GM23338 (cell line): ENCODE measurements around the gene BST2. TPM values are rescaled to one million over a fixed set of nuclear protein-coding genes. Genes with fewer than 3 reads are reported as not detected.

Experiments
- ATAC-seq: fragments of 200-7000 bp; cut with Tn5 transposase; 3 replicates; pipeline ENCODE4 v1.9.1; 2020
- DNase-seq: peaks from one replicate; pipeline ENCODE4 v3.0.0-alpha.2; 2015; ENCODE audit warnings: low spot score
- H2AFZ ChIP-seq: fragments of 200-600 bp; sonication (generic); 2 replicates; pipeline ENCODE4 v1.8.0; 2016; ENCODE audit warnings: antibody characterized with exemption, mild to moderate bottlenecking, moderate library complexity
- H3F3A ChIP-seq: fragments of 200-600 bp; sonication (generic); replicated peaks from 2 replicates; pipeline ENCODE4 v1.8.0; 2017; ENCODE audit warnings: antibody characterized with exemption, mixed run types, low read depth
- H3K27ac ChIP-seq: fragments of 200-600 bp; sonication (generic); 2 replicates; pipeline ENCODE4 v1.6.1; 2016; ENCODE audit warnings: low read depth
- H3K27me3 ChIP-seq: fragments of 200-600 bp; sonication (generic); 2 replicates; pipeline ENCODE4 v1.8.0; 2016; ENCODE audit warnings: mild to moderate bottlenecking, mixed run types, moderate library complexity; ENCODE audit not compliant: insufficient read depth
- H3K36me3 ChIP-seq: fragments of 200-600 bp; sonication (generic); 2 replicates; pipeline ENCODE4 v1.8.0; 2016; ENCODE audit warnings: mild to moderate bottlenecking; ENCODE audit not compliant: insufficient read depth
- H3K4me1 ChIP-seq: fragments of 200-600 bp; sonication (generic); 2 replicates; pipeline ENCODE4 v1.8.0; 2016; ENCODE audit warnings: mild to moderate bottlenecking, moderate library complexity; ENCODE audit not compliant: insufficient read depth
- H3K4me2 ChIP-seq: fragments of 200-600 bp; sonication (generic); 2 replicates; pipeline ENCODE4 v1.7.1; 2017; ENCODE audit warnings: mixed run types
- H3K4me3 ChIP-seq: fragments of 200-600 bp; sonication (generic); 2 replicates; pipeline ENCODE4 v1.6.1; 2016; ENCODE audit warnings: mixed run types
- H3K79me2 ChIP-seq: fragments of 200-600 bp; sonication (generic); replicated peaks from 2 replicates; pipeline ENCODE4 v1.8.0; 2017; ENCODE audit warnings: mild to moderate bottlenecking; ENCODE audit not compliant: insufficient read depth
- H3K9me2 ChIP-seq: fragments of 200-600 bp; sonication (generic); 2 replicates; pipeline ENCODE4 v1.8.0; 2017; ENCODE audit not compliant: insufficient read depth
- H4K20me1 ChIP-seq: fragments of 200-600 bp; sonication (generic); replicated peaks from 2 replicates; pipeline ENCODE4 v1.8.0; 2017; ENCODE audit warnings: mild to moderate bottlenecking; ENCODE audit not compliant: insufficient read depth
- H3K27ac Mint-ChIP-seq: 2 replicates; pipeline ENCODE4 v1.8.0; 2020; ENCODE audit warnings: inconsistent platforms, mild to moderate bottlenecking, moderate library complexity, mixed read lengths
- H3K27me3 Mint-ChIP-seq: 3 replicates; pipeline ENCODE4 v1.8.0; 2022; ENCODE audit warnings: low read depth, mild to moderate bottlenecking, moderate library complexity, mixed read lengths, inconsistent platforms; ENCODE audit not compliant: insufficient read depth, poor library complexity
- H3K36me3 Mint-ChIP-seq: 3 replicates; pipeline ENCODE4 v1.8.0; 2021; ENCODE audit warnings: low read depth, mild to moderate bottlenecking, inconsistent platforms, moderate library complexity, mixed read lengths
- H3K4me1 Mint-ChIP-seq: 3 replicates; pipeline ENCODE4 v1.8.0; 2020; ENCODE audit warnings: mild to moderate bottlenecking, inconsistent platforms, mixed read lengths
- H3K4me3 Mint-ChIP-seq: 3 replicates; pipeline ENCODE4 v1.8.0; 2021; ENCODE audit warnings: moderate library complexity, mild to moderate bottlenecking, inconsistent platforms, mixed read lengths
- H3K9me3 Mint-ChIP-seq: 3 replicates; pipeline ENCODE4 v1.8.0; 2020; ENCODE audit warnings: moderate library complexity, mild to moderate bottlenecking, inconsistent platforms, mixed read lengths
- CREB1 ChIP-seq: fragments of 250-450 bp; sonication (Bioruptor Pico); IDR thresholded peaks from 2 replicates; pipeline ENCODE4 v1.5.0; 2020; ENCODE audit warnings: low read depth, mild to moderate bottlenecking, moderate library complexity
- EZH2 ChIP-seq: fragments of 200-600 bp; sonication (generic); IDR thresholded peaks from one replicate; pipeline ENCODE4 v1.8.0; 2017; ENCODE audit warnings: antibody characterized with exemption, mild to moderate bottlenecking, low read depth; ENCODE audit not compliant: unreplicated experiment
- EZH2phosphoT487 ChIP-seq: fragments of 200-600 bp; sonication (generic); IDR thresholded peaks from one replicate; pipeline ENCODE4 v1.8.1; 2018; ENCODE audit warnings: antibody characterized with exemption; ENCODE audit not compliant: unreplicated experiment
- JUNB ChIP-seq: IDR thresholded peaks from one replicate; pipeline ENCODE4 v1.6.1; 2016; ENCODE audit warnings: antibody characterized with exemption; ENCODE audit not compliant: unreplicated experiment
- NANOG ChIP-seq: IDR thresholded peaks from 2 replicates; pipeline ENCODE4 v1.6.1; 2016; ENCODE audit warnings: antibody characterized with exemption, borderline replicate concordance
- POLR2AphosphoS5 ChIP-seq: IDR thresholded peaks from 2 replicates; pipeline ENCODE4 v1.6.1; 2016; ENCODE audit warnings: antibody characterized with exemption, low read depth
- ZNF114 ChIP-seq: fragments of 250-450 bp; sonication (Bioruptor Pico); IDR thresholded peaks from 2 replicates; pipeline ENCODE4 v1.5.0; 2020; ENCODE audit warnings: mild to moderate bottlenecking, moderate library complexity
- ZNF331 ChIP-seq: fragments of 250-450 bp; sonication (Bioruptor Pico); IDR thresholded peaks from 2 replicates; pipeline ENCODE4 v1.5.0; 2020; ENCODE audit warnings: low read depth, mild to moderate bottlenecking, moderate library complexity
- polyA plus RNA-seq: library from polyadenylated mRNA; unstranded; fragments of >200 nt; fragmentation: Nextera tagmentation; extraction: Ambion mirVana; gene quantifications from 2 replicates; pipeline ENCODE4 v1.2.1, GENCODE V29; 2016
- total RNA-seq: library from RNA; depleted of rRNA; stranded (reverse); fragments of >200 nt; shearing (Covaris generic); gene quantifications from 2 replicates; pipeline ENCODE4 v1.2.3, GENCODE V29; 2014
- TF ChIP-seq, protein P1 (sequence below): fragments of 250-450 bp; sonication (Bioruptor Pico); IDR thresholded peaks from 2 replicates; pipeline ENCODE4 v1.5.0; 2020; ENCODE audit warnings: mild to moderate bottlenecking, moderate library complexity
- TF ChIP-seq, protein P2 (sequence below), 2 experiments: fragments of 200-600 bp in 1 of 2; sonication (generic) in 1 of 2; conservative IDR thresholded peaks; 2 replicates each; pipeline versions ENCODE4 v1.5.1 to v1.6.1; 2016 to 2017; ENCODE audit warnings: antibody characterized with exemption in 2 of 2, low read depth in 2 of 2, mild to moderate bottlenecking in 2 of 2, moderate library complexity in 1 of 2
- TF ChIP-seq, protein P3 (sequence below): IDR thresholded peaks from one replicate; pipeline ENCODE4 v1.6.1; 2018; ENCODE audit warnings: antibody characterized with exemption; ENCODE audit not compliant: unreplicated experiment
- TF ChIP-seq, protein P4 (sequence below): IDR thresholded peaks from 2 replicates; pipeline ENCODE4 v1.6.1; 2016; ENCODE audit warnings: antibody characterized with exemption

Gene BST2
- total and polyA plus RNA-seq, 2 experiments from 2014 or later, result 24.9 to 33.9 TPM

GRCh38 chr19:17376935-17377600, 28.4 kb downstream of the BST2 start, which contains the start of gene PLVAP:
Gene PLVAP (minus strand): TSS chr19:17377342. CDS start chr19:17377288, 54 bp downstream.
- peaks cover 6% of the 10 kb centered on the region for H3K4me1 Mint-ChIP-seq
- Histone ChIP-seq H2AFZ (peak within 1 kb of the TSS; percentile 52), H3K27me3 (no peaks in the 10 kb centered on the region), H3K79me2 (no peaks in the 10 kb centered on the region), H3K36me3 (no peaks in the 10 kb centered on the region), H4K20me1 (no peaks in the 10 kb centered on the region), H3K4me2 (no peak within 1 kb of the TSS), H3K9me2 (no peaks in the 10 kb centered on the region), H3K4me3 (no peak within 1 kb of the TSS), H3K4me1 (no peaks in the 10 kb centered on the region; the same call in 1 of the 2 replicates), H3F3A (0 out of 2 replicates have a peak, but pooled peaks cover 3% of the 10 kb centered on the region), H3K27ac (no peak within 1 kb of the TSS)
- TF ChIP-seq, protein P1, sequence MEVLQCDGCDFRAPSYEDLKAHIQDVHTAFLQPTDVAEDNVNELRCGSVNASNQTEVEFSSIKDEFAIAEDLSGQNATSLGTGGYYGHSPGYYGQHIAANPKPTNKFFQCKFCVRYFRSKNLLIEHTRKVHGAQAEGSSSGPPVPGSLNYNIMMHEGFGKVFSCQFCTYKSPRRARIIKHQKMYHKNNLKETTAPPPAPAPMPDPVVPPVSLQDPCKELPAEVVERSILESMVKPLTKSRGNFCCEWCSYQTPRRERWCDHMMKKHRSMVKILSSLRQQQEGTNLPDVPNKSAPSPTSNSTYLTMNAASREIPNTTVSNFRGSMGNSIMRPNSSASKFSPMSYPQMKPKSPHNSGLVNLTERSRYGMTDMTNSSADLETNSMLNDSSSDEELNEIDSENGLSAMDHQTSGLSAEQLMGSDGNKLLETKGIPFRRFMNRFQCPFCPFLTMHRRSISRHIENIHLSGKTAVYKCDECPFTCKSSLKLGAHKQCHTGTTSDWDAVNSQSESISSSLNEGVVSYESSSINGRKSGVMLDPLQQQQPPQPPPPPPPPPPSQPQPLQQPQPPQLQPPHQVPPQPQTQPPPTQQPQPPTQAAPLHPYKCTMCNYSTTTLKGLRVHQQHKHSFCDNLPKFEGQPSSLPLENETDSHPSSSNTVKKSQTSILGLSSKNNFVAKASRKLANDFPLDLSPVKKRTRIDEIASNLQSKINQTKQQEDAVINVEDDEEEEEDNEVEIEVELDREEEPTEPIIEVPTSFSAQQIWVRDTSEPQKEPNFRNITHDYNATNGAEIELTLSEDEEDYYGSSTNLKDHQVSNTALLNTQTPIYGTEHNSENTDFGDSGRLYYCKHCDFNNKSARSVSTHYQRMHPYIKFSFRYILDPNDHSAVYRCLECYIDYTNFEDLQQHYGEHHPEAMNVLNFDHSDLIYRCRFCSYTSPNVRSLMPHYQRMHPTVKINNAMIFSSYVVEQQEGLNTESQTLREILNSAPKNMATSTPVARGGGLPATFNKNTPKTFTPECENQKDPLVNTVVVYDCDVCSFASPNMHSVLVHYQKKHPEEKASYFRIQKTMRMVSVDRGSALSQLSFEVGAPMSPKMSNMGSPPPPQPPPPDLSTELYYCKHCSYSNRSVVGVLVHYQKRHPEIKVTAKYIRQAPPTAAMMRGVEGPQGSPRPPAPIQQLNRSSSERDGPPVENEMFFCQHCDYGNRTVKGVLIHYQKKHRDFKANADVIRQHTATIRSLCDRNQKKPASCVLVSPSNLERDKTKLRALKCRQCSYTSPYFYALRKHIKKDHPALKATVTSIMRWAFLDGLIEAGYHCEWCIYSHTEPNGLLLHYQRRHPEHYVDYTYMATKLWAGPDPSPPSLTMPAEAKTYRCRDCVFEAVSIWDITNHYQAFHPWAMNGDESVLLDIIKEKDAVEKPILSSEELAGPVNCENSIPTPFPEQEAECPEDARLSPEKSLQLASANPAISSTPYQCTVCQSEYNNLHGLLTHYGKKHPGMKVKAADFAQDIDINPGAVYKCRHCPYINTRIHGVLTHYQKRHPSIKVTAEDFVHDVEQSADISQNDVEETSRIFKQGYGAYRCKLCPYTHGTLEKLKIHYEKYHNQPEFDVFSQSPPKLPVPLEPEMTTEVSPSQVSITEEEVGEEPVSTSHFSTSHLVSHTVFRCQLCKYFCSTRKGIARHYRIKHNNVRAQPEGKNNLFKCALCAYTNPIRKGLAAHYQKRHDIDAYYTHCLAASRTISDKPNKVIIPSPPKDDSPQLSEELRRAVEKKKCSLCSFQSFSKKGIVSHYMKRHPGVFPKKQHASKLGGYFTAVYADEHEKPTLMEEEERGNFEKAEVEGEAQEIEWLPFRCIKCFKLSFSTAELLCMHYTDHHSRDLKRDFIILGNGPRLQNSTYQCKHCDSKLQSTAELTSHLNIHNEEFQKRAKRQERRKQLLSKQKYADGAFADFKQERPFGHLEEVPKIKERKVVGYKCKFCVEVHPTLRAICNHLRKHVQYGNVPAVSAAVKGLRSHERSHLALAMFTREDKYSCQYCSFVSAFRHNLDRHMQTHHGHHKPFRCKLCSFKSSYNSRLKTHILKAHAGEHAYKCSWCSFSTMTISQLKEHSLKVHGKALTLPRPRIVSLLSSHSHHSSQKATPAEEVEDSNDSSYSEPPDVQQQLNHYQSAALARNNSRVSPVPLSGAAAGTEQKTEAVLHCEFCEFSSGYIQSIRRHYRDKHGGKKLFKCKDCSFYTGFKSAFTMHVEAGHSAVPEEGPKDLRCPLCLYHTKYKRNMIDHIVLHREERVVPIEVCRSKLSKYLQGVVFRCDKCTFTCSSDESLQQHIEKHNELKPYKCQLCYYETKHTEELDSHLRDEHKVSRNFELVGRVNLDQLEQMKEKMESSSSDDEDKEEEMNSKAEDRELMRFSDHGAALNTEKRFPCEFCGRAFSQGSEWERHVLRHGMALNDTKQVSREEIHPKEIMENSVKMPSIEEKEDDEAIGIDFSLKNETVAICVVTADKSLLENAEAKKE, result no peak
- TF ChIP-seq CREB1 (no peak), ZNF331 (no peak), EZH2phosphoT487 (no peak), ZNF114 (CRISPR knock-in tag) (no peak), NANOG (no peak), EZH2 (no peak), JUNB (no peak), POLR2AphosphoS5 (no peak)
- TF ChIP-seq, protein P2, sequence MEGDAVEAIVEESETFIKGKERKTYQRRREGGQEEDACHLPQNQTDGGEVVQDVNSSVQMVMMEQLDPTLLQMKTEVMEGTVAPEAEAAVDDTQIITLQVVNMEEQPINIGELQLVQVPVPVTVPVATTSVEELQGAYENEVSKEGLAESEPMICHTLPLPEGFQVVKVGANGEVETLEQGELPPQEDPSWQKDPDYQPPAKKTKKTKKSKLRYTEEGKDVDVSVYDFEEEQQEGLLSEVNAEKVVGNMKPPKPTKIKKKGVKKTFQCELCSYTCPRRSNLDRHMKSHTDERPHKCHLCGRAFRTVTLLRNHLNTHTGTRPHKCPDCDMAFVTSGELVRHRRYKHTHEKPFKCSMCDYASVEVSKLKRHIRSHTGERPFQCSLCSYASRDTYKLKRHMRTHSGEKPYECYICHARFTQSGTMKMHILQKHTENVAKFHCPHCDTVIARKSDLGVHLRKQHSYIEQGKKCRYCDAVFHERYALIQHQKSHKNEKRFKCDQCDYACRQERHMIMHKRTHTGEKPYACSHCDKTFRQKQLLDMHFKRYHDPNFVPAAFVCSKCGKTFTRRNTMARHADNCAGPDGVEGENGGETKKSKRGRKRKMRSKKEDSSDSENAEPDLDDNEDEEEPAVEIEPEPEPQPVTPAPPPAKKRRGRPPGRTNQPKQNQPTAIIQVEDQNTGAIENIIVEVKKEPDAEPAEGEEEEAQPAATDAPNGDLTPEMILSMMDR (conservative IDR thresholded peaks at IDR 0.05; ENCODE audit: low read depth in 2 of 2), result no peak
- TF ChIP-seq, protein P3, sequence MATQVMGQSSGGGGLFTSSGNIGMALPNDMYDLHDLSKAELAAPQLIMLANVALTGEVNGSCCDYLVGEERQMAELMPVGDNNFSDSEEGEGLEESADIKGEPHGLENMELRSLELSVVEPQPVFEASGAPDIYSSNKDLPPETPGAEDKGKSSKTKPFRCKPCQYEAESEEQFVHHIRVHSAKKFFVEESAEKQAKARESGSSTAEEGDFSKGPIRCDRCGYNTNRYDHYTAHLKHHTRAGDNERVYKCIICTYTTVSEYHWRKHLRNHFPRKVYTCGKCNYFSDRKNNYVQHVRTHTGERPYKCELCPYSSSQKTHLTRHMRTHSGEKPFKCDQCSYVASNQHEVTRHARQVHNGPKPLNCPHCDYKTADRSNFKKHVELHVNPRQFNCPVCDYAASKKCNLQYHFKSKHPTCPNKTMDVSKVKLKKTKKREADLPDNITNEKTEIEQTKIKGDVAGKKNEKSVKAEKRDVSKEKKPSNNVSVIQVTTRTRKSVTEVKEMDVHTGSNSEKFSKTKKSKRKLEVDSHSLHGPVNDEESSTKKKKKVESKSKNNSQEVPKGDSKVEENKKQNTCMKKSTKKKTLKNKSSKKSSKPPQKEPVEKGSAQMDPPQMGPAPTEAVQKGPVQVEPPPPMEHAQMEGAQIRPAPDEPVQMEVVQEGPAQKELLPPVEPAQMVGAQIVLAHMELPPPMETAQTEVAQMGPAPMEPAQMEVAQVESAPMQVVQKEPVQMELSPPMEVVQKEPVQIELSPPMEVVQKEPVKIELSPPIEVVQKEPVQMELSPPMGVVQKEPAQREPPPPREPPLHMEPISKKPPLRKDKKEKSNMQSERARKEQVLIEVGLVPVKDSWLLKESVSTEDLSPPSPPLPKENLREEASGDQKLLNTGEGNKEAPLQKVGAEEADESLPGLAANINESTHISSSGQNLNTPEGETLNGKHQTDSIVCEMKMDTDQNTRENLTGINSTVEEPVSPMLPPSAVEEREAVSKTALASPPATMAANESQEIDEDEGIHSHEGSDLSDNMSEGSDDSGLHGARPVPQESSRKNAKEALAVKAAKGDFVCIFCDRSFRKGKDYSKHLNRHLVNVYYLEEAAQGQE, result no peak
- TF ChIP-seq, protein P4, sequence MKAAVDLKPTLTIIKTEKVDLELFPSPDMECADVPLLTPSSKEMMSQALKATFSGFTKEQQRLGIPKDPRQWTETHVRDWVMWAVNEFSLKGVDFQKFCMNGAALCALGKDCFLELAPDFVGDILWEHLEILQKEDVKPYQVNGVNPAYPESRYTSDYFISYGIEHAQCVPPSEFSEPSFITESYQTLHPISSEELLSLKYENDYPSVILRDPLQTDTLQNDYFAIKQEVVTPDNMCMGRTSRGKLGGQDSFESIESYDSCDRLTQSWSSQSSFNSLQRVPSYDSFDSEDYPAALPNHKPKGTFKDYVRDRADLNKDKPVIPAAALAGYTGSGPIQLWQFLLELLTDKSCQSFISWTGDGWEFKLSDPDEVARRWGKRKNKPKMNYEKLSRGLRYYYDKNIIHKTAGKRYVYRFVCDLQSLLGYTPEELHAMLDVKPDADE, result no peak
- H3K9me3 Mint-ChIP-seq, result peaks cover 10% of the 10 kb centered on the region
- H3K27me3 Mint-ChIP-seq, result peaks cover 20% of the 10 kb centered on the region
- H3K4me3 Mint-ChIP-seq, result no peak within 1 kb of the TSS
- no peak for DNase-seq
- peak; percentile 25; the same call in 2 of the 3 replicates for ATAC-seq
- H3K36me3 Mint-ChIP-seq, result peaks cover 7% of the 10 kb centered on the region; the same call in 2 of the 3 replicates
- no peak within 1 kb of the TSS for H3K27ac Mint-ChIP-seq
